Measurements from ENCODE around the gene SAMD14. TPM values are rescaled to one million over a fixed set of nuclear protein-coding genes. Genes with fewer than 3 reads are reported as not detected.

The SAMD14 gene
- total RNA-seq, 1 donor from 2014 or later, result 8.7 TPM

- no peak overlapping the region for H3K27ac ChIP-seq
- no peak overlapping the region for H3K9ac ChIP-seq
- Mint-ChIP-seq H3K27ac (peak overlapping the region; percentile 82), H3K9me3 (no peaks in the 10 kb centered on the region), H3K4me1 (peaks cover 37% of the 10 kb centered on the region), H3K36me3 (peaks cover 9% of the 10 kb centered on the region), H3K27me3 (ENCODE audit: insufficient read depth, low read depth) (peaks cover 18% of the 10 kb centered on the region), H3K4me3 (no peak overlapping the region)
- H3K79me2 ChIP-seq (ENCODE audit: low read depth), result peaks cover under 1% of the 10 kb centered on the region
- H3K36me3 ChIP-seq, result no peaks in the 10 kb centered on the region
- H3K4me2 ChIP-seq, result peak overlapping the region; percentile 26
- peaks cover 7% of the 10 kb centered on the region for H4K20me1 ChIP-seq (ENCODE audit: low read depth)
- H3K27me3 ChIP-seq, result no peaks in the 10 kb centered on the region
- TF ChIP-seq, protein P1, sequence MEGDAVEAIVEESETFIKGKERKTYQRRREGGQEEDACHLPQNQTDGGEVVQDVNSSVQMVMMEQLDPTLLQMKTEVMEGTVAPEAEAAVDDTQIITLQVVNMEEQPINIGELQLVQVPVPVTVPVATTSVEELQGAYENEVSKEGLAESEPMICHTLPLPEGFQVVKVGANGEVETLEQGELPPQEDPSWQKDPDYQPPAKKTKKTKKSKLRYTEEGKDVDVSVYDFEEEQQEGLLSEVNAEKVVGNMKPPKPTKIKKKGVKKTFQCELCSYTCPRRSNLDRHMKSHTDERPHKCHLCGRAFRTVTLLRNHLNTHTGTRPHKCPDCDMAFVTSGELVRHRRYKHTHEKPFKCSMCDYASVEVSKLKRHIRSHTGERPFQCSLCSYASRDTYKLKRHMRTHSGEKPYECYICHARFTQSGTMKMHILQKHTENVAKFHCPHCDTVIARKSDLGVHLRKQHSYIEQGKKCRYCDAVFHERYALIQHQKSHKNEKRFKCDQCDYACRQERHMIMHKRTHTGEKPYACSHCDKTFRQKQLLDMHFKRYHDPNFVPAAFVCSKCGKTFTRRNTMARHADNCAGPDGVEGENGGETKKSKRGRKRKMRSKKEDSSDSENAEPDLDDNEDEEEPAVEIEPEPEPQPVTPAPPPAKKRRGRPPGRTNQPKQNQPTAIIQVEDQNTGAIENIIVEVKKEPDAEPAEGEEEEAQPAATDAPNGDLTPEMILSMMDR (IDR thresholded peaks at IDR 0.05), result peak; percentile 11
- no peak for TF ChIP-seq EZH2 (IDR thresholded peaks at IDR 0.05)
- TF ChIP-seq EZH2phosphoT487 (IDR thresholded peaks at IDR 0.05), result no peak
- DNase-seq (ENCODE audit: low spot score), result peak; percentile 40
- H3F3A ChIP-seq (ENCODE audit: low read depth), result no peaks in the 10 kb centered on the region
- H2AFZ ChIP-seq (replicated peaks), result no peak overlapping the region
- no peaks in the 10 kb centered on the region for H3K9me3 ChIP-seq (ENCODE audit: low read depth)
- no peak overlapping the region for H3K4me3 ChIP-seq
- H3K4me1 ChIP-seq, result peaks cover 15% of the 10 kb centered on the region
Observed at GRCh38 chr17:50101346-50102163, 28.4 kb downstream of the SAMD14 start.

GRCh38 chr17:50100921-50101345, 29.0 kb downstream of the SAMD14 start:
- H3K4me3 ChIP-seq, result no peak overlapping the region
- no peak for TF ChIP-seq EZH2phosphoT487 (IDR thresholded peaks at IDR 0.05)
- TF ChIP-seq EZH2 (IDR thresholded peaks at IDR 0.05), result no peak
- TF ChIP-seq, protein P1 (IDR thresholded peaks at IDR 0.05), result no peak
- H3K4me3 Mint-ChIP-seq, result no peak overlapping the region
- H3K9me3 Mint-ChIP-seq, result no peaks in the 10 kb centered on the region
- no peak overlapping the region for H2AFZ ChIP-seq (replicated peaks)
- H3K9ac ChIP-seq, result no peak overlapping the region
- H3K27me3 ChIP-seq, result no peaks in the 10 kb centered on the region
- no peak overlapping the region for H3K27ac ChIP-seq
- H3K4me2 ChIP-seq, result peak overlapping the region; percentile 26
- no peaks in the 10 kb centered on the region for H3K36me3 ChIP-seq
- H3K9me3 ChIP-seq (ENCODE audit: low read depth), result no peaks in the 10 kb centered on the region
- peaks cover 6% of the 10 kb centered on the region for H3K79me2 ChIP-seq (ENCODE audit: low read depth)
- no peaks in the 10 kb centered on the region for H3F3A ChIP-seq (ENCODE audit: low read depth)
- H3K36me3 Mint-ChIP-seq, result peaks cover 7% of the 10 kb centered on the region
- H3K27me3 Mint-ChIP-seq (ENCODE audit: insufficient read depth, low read depth), result peaks cover 18% of the 10 kb centered on the region
- DNase-seq (ENCODE audit: low spot score), result no peak
- peaks cover 35% of the 10 kb centered on the region for H3K4me1 Mint-ChIP-seq
- peaks cover 18% of the 10 kb centered on the region for H3K4me1 ChIP-seq
- H4K20me1 ChIP-seq (ENCODE audit: low read depth), result peaks cover 7% of the 10 kb centered on the region
- peak overlapping the region; percentile 89 for H3K27ac Mint-ChIP-seq

DNA sequence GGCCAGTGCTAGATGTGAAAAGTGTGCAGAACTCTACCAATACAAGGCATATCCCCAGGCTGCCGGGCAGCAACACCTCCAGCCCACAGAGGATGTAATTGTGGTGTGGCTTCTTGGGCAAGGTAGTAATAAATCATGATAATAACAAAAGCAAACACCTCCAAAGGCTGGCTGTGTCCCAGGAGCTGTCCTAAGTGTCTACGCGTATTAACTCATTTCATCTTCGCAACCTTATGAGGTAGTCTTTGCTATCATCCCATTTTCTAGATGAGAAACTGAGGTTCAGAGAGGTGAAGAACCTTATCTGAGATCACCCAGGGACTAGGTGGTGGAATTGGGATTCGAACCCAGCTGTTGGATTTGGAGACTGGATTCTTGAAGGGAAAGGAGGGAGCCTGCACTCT, 29.5 kb downstream of the SAMD14 start:
- Histone ChIP-seq H3K4me3 (no peak overlapping the region), H2AFZ (replicated peaks) (no peak overlapping the region), H3K27ac (no peak overlapping the region), H3K4me1 (peaks cover 20% of the 10 kb centered on the region), H3K9ac (no peak overlapping the region), H3F3A (ENCODE audit: low read depth) (no peaks in the 10 kb centered on the region), H3K9me3 (ENCODE audit: low read depth) (no peaks in the 10 kb centered on the region), H3K4me2 (no peak overlapping the region), H3K79me2 (ENCODE audit: low read depth) (peaks cover 11% of the 10 kb centered on the region), H3K27me3 (no peaks in the 10 kb centered on the region), H4K20me1 (ENCODE audit: low read depth) (peaks cover 7% of the 10 kb centered on the region), H3K36me3 (no peaks in the 10 kb centered on the region)
- H3K27me3 Mint-ChIP-seq (ENCODE audit: insufficient read depth, low read depth), result peaks cover 17% of the 10 kb centered on the region
- H3K4me3 Mint-ChIP-seq, result no peak overlapping the region
- TF ChIP-seq EZH2 (IDR thresholded peaks at IDR 0.05) (no peak), EZH2phosphoT487 (IDR thresholded peaks at IDR 0.05) (no peak)
- TF ChIP-seq, protein P1 (IDR thresholded peaks at IDR 0.05), result no peak
- H3K36me3 Mint-ChIP-seq, result peaks cover 7% of the 10 kb centered on the region
- peaks cover 39% of the 10 kb centered on the region for H3K4me1 Mint-ChIP-seq
- peak overlapping the region; percentile 89 for H3K27ac Mint-ChIP-seq
- H3K9me3 Mint-ChIP-seq, result no peaks in the 10 kb centered on the region
- DNase-seq (ENCODE audit: low spot score), result no peak
